Measurements from ENCODE around the gene PRR5.
A peak's percentile ranks its signal among the peaks of the same experiment; 100 is the strongest.
"Not testable (repeated sequence)": the region's sequence is repeated elsewhere in the genome, so short reads cannot be mapped to it uniquely, and the experiment has no call there.

Gene PRR5, protein sequence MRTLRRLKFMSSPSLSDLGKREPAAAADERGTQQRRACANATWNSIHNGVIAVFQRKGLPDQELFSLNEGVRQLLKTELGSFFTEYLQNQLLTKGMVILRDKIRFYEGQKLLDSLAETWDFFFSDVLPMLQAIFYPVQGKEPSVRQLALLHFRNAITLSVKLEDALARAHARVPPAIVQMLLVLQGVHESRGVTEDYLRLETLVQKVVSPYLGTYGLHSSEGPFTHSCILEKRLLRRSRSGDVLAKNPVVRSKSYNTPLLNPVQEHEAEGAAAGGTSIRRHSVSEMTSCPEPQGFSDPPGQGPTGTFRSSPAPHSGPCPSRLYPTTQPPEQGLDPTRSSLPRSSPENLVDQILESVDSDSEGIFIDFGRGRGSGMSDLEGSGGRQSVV

DNA sequence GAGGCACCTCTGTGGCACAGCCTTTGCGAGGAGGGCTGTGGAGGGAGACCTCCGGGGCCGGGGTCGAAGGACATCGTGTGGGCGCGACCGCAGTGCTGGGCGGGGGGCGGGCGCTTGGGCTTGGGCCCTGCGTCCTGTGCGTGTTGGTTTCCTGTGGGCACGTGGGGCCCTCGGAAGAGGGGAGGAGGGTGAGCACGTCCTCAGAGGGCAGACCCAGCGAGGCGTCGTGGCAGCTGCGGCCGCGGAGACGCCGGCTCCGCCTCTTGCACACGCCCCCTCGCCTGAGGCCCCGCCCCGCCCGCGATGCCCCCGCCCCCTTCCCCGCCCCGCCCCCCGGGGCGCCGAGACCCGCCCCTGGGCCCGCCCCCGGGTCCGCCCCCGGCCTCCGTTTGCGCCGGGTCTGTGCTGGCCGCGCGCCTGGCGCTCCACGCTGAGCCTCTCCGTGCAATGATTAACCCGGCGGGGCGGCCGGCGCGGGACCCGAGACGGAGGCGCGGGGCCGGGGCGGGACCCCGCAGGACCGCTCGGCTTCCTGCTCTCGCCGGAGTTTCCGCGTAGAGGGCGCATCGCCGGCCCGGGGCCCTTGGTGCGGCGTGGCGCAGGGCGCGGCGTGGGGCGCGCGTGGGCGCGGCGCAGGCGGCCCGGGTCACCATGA, at the start of gene PRR5:
TSS of gene PRR5 (plus strand) at position 381 of the 655 bp plus-strand sequence. CDS start at position 652, 271 bp downstream.
- DNase-seq (ENCODE audit: low spot score), result peak; percentile 91

DNA sequence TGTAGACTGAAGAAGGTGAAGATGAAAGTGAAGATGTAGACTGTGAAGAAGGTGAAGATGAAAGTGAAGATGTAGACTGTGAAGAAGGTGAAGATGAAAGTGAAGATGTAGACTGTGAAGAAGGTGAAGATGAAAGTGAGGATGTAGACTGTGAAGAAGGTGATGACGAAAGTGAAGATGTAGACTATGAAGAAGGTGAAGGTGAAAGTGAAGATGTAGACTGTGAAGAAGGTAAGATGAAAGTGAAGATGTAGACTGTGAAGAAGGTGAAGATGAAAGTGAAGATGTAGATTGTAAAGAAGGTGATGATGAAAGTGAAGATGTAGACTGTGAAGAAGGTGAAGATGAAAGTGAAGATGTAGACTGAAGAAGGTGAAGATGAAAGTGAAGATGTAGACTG, 49.1 kb upstream of the PRR5 start:
- not testable (repeated sequence) for DNase-seq (ENCODE audit: low spot score)

DNA sequence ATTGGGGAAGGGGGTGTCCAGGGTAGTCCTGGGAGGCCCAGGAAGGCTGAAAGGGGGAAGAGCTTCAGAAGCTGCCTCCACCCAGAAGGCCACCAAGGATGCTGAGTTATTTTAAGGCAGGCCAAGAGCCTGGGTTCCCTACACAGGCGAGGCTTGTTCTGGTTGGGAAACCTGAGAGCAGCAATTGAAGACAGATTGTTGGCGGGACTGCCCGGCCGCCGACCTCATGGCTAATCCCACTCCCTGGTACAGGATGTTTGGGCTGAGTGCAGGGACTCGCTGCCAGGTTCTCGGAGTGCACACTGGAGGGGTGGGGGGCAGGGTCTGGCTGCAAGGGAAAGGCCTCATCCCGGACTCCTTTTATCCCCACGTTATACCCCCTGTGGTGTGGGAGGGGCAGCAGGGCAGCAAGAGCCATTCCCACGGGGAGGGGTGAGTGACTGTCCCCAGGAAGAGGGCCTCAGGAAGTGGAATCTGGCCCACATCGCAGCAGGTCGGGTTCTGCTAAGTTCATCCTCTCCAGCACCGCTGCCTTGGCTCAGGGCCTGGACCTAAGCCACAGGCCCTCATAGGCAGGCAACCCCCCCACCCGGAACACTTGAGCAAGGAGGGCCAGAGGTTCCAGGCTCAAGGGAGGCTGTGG, 43.6 kb upstream of the PRR5 start:
- no peak for DNase-seq (ENCODE audit: low spot score)

DNA sequence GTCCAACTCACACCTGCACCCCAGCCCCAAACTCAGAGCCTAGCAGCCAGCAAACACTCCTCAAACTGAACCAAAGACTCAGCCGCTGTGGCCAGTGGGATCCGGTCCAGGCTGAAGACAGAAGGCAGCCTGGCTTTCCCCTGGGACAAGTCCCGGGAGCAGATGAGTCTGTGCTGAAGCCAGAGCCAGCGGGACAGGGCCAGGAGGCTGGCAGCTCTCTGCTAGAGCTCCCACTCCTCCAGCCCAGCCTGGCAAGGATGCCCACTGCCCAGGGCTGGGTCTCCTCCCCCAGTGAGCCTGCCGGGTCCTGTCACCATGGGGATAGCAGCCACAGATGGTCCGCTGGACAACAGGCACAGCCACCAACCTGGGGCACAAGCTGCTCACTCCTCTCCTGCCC, 42.9 kb upstream of the PRR5 start:
- no peak for DNase-seq (ENCODE audit: low spot score)

DNA sequence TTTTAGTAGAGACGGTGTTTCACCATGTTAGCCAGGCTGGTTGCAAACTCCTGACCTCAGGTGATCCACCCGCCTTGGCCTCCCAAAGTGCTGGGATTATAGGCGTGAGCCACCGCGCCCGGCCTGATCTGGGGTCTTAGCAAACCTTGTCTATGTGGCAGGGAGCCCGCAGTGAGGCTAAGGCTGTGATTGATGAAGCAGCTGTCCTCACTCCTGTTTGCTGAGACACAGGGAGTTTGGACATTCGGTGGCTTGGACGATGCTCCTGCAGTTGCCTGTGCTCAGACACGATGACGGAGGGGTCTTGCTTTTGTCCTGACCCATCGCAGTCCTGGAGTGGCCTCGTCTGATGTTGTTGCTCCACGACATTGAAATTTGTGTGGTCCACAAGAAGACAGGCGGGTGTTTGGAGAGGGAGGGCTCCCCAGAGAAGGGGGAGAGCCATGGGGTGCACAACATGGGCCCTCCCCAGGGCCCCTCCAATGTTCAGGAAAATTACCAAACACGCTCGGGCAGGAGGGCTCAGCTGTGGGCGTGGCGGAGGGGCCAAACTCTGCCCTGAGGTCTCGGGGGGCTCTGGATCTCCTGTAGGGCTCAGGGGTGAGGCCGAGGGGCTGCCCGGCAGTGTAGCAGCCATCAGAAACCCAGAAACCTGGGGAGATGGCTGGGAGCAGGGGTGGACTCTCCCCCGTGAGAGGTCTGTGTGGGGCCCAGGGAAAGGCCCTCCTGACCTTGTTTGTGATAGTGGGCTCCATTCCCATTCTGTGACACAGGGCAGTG, 41.8 kb upstream of the PRR5 start:
- DNase-seq (ENCODE audit: low spot score), result no peak

DNA sequence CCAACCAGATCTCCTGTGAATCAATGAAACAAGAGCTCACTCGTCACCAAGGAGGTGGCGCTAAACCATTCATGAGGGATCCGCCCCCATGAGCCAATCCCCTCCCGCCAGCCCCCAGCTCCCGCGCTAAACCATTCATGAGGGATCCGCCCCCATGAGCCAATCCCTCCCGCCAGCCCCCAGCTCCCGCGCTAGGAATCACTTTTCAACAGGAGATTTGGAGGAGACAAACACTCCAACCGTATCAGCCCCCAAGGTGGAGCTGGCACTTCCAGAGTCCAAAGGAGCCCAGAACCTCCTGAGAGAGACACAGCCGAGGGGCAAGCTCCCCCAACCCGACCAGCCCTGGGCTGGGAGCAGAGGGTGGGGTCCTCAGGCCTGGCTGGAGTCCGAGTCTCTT, 40.9 kb upstream of the PRR5 start:
- no peak for DNase-seq (ENCODE audit: low spot score)

DNA sequence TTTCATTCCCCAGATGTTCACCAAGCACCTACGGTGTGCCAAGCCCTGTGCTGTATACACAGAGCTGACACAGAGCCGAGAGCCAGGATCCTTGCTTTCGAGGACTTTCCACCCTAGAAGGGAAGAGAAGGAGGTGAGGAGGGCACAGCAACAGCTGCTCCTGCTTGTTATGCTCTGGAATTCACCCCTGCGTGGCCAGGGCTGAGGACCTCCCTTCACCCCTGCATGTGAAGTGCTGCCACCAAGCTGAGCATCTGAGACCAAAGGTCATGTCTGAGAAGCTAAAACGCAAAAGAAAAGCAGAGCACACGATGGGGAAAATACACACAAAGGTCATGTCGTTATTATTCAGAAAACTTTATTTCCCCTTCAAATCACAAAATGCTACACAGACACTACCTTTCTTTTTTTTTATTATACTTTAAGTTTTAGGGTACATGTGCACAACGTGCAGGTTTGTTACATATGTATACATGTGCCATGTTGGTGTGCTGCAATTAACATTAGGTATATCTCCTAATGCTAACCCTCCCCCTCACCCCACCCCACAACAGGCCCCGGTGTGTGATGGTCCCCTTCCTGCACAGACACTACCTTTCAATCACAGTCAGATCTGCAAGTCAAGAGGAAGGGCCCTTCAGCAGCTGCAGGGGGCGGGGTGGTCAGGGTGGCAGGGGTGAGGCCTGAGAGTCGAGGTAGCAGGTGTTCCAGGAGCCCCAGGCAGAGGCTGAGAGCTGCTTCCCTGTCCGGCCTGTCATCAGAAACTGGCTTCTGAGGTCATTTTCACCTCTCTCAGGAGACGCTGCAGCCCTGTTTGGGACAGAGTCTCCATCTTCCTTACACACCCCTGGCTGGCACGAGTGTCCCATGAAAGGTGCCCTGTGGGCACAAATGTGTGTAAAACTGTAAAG, 40.1 kb upstream of the PRR5 start:
- DNase-seq (ENCODE audit: low spot score), result no peak

DNA sequence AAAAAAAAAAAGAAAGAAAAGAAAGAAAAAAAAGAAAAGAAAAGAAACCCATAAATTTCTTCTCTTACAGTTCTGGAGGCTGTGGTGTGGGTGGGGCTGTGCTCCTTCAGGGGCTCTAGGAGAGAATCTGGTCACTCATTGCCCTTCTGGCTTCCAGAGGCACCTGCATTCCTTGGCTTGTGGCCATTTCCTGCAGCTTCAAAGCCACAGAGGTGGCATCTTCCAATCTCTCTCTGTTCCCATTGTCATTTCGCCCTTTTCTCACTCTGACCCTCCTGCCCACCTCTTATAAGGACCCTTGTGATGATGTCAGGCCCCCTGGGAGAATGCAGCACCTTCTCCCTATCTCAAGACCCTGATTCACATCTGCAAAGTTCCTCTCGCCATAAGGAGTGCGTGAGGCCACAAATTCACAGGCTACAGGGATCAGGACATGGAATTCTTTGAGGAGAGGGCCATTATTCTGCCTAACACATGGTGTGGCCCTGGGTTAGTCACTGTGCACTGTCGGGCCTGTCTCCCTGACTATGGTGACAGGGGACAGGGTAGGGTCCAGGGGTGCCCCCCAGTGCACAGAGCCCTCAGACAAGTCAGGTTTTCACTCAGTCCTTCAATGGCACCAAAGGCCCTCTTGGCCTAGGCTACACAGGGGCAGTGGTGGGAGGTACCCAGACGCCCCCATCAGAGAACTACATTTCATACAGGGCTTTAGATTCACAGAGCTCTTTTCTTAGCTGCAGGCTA, 38.6 kb upstream of the PRR5 start:
- no peak for DNase-seq (ENCODE audit: low spot score)

DNA sequence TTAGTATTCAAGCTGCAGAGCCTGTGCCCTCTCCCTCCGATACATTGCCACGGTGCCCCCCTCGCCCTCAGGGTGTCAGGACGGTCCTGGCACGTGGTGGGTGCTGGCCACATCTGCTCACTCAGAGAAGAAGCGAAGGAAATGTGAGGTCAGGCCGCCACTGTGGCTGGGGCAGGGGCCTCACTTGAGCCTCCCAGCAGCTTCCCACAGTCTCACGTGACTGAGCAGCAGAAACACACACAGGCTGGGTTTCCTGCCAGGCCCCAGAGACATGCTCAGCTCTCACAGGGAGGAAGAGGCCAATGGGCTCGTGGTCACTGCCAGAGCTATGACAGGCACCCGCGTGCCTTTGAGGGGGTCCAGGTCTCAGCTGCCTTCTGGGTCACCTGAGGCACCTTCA, 37.9 kb upstream of the PRR5 start:
- peak; percentile 65 for DNase-seq (ENCODE audit: low spot score)

DNA sequence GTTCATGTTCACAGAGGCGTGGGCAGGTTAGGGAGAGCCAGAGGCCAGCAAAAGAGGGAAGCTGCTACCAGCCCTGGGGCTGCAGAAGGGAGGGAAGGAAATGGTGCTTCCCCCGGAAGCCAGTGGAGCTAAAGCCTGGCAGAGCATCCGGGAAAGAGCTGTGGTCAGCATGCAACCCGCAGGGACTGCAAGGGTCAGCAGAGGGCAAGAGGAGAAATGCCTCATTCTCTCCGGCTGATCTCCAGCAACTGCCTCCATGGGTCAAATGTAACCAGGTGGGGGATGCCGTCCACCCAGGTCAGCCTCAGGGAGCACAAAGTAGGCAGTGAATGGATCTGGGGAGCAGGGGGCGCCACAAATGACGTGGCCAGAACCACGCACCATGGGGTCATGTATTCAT, 36.9 kb upstream of the PRR5 start:
- DNase-seq (ENCODE audit: low spot score), result no peak

DNA sequence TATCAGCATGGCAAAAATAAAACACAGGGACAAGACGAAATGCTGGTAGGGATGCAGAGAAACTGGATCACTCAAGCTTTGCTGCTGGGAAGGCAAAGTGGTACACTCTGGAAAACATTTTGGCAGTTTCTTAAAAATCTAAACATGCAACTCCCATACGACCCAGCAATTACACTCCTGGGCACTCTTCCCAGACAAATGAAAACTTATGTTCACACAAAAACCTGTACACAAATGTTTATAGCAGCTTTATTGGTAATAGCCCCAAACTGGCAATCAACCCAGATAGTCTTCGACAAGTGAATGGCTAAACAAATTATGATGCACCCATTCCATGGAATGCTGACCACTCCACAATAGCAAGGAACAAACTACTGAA, 35.8 kb upstream of the PRR5 start:
- no peak for DNase-seq (ENCODE audit: low spot score)

DNA sequence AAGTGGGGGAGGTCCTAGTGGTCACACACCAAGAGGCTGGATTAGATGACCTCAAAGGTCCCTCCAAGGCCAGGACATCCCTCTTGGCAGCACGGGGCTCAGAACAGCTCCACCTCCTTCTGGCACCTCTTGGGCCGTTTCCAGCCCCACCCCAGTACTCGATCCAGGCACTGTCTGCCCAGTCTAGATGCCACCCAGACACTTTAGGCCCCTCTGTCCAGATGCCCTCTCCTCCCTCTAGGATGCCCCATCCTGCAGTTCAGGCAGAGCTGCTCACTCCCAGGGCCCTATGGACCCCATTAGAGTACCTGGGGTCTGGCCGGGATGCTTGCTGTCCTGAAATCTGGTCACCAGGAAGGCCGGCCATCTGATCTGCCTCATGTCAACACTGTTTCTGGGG, 34.7 kb upstream of the PRR5 start:
- DNase-seq (ENCODE audit: low spot score), result no peak

DNA sequence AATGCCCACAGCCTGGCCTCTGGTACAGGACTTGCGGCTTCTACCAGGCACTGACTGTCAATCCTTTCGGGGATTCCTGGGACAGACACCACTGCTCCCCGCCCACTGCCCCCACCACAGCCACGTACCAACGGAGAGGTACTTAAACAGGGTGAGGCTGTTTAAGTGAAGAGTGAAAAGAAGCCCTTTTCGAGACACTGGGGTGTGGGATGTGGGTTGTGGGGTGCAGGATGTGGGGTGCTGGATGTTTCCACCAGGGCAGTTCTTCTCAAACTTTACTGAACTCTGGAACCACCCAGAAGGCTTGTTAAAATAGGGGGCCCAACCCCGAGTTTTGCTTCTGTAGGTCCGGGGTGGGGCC, 34.2 kb upstream of the PRR5 start:
- peak; percentile 66 for DNase-seq (ENCODE audit: low spot score)

DNA sequence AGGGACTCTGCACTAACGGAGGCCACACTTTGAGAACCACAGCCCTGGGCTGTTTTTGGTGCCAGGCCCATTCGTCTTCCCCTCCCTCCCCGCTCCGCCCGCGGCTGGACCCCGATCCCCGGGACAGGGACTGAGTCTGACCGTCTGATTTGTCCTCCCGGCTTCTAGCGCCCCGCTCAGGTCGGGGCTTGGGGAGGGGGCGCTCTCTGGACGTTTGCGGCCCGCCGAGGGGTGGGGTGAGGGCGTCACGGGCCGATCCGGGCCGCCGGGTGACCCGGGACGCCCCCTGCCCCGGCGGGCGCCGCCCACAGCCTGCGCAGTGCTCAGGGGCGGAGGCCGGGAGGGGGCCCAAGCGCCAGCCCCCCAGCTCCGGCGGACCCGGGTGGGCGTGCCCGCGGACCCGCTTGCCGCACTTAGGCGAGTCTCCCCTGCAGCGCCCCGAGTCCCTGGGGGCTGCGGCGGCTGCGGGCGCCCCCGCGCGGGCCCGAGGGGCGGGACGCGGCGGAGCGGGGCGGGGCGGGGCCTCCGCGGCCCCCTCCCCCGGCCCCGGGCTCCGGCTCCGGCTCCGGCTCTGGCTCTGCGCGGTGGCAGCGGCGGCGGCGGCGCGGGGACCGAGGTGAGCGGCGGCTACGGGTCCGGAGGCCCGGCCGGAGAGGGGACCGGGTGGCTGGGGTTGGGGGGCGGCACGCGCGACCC, 33.7 kb upstream of the PRR5 start:
- no peak for DNase-seq (ENCODE audit: low spot score)

DNA sequence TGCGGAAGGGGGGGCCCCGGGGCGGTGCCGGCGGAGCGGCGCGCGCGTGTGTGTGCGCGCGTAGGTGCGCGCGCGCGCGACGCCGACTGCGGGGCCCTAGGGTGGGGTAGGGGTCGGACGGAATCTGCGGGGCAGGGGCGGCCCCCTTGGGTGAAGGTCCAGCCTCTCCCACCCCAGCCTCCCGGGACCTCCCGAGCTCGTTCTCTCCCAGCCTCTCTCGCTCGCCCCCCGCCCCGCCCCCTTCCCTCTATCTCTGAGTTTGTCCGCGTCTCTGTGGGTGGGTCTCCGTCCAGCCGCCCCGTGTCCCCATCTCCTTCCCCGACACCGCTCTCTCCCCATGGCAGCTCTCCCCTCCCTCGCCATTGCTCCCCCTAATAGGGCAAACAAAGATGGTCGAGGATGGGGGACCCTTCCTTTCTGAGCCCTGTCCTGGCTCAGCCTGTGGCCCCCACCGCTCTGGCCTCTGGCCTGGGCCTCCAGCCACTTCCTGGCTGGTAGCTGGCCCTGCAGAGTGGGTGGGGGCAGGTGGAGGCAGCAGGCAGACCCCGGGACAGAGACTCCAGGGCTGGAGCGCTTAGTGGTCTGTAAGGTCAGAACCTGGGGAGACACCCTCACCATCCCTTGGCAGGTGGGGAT, 33.0 kb upstream of the PRR5 start:
- no peak for DNase-seq (ENCODE audit: low spot score)

DNA sequence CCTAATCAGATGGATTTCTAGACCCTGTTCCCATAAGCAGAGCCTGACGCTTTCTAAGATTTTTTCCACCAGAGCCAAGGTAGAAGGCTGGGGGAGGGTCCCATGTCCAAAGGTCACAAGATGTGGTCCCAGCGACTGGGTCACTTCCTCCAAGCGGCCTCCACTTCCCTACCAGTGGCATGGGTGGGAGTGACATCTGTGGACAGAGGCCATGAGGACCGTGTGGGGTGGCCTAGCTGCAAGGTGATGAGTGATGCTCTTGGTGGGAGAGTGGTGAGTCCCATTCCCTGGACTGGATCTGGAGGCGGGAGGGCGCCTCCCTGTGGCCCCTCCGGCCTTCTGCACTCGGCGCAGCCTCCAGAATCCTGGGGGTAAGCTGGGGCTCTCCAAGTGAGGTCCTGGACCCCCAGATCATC, 32.4 kb upstream of the PRR5 start:
- DNase-seq (ENCODE audit: low spot score), result no peak

DNA sequence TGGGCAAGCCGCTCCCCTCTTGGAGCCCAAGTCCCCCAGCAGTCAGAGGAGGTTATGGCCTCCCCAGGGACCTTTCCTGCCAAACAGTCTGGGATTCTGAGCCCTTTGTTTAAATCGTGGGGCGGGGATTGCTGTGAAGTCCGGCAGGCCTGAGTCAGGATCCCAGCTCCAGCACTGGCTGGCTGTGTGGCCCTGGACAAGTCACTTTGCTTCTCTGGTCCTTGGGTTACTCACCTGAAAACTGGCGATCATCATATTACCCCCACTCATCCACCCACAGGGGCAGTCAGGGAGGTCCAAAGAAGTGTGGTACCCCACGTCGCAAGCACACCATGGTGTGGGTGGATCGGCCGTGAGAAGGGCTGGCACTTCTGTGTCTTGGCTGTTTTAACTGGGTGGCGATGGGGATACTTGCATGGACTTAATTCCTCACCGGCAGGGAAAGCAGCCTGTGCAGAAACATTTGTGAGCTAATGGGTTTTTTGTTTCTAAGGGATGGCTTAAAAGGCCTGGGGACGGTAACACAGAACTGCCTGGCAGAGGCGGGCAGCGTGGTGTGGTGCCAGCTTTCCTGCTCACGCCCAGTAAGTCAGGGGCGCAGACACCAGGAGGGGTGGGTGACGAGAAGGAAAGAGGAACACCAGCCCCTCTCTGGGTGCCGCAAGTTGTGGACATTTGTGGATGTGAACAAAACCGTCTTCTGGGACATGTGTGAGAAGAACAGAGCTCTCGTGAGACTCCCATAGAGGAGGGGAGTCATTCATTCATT, 31.6 kb upstream of the PRR5 start:
- DNase-seq (ENCODE audit: low spot score), result no peak

DNA sequence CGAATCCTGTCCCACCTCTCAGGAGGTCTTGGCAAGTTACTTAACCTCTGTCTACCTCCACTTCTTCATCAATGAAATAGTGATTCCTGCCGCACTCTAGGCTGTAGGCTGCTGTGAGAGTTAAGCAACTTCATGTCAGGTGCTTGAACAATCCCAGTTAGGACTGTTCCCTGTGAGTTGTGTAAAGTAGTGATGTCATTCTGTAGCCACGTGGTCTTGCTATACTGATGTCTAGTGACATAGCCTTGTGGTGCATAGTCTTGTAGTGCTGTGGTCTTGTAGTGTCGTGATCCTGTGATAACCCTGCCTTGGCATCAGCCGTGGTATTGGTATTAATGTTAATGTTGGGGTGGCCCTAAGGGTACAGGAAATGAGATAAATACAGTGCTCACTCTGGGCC, 30.3 kb upstream of the PRR5 start:
- DNase-seq (ENCODE audit: low spot score), result no peak

DNA sequence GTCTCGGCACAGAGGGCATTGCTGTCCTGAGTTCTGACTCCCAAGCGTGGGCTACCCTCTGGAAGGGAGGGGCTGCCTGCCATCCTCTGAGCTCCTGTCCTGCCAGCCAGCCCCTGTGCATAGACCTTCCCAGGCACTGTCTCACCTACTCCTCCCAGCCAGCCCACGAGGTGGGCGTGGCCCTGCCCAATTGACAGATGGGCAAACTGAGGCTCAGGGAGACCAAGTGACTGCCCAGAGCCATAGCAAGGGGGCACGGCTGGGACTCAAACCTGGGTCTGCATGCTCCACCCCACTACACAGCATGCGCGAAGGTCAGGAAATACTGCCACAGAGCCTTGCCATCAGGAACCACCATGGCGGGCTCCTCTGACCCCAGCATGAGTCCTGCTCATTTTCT, 29.4 kb upstream of the PRR5 start:
- no peak for DNase-seq (ENCODE audit: low spot score)

Measured in CD4-positive, alpha-beta T cell treated with Interleukin-6 at 100 ng/mL for 8 hours (primary cell).